ENCODE results near the gene DIABLO. TPM values are rescaled to one million over a fixed set of nuclear protein-coding genes. Genes with fewer than 3 reads are reported as not detected.
"Not testable (repeated sequence)": the region's sequence is repeated elsewhere in the genome, so short reads cannot be mapped to it uniquely, and the experiment has no call there.

The DIABLO gene
- total RNA-seq, 1 donor from 2014 or later = 68.6 TPM

DNA sequence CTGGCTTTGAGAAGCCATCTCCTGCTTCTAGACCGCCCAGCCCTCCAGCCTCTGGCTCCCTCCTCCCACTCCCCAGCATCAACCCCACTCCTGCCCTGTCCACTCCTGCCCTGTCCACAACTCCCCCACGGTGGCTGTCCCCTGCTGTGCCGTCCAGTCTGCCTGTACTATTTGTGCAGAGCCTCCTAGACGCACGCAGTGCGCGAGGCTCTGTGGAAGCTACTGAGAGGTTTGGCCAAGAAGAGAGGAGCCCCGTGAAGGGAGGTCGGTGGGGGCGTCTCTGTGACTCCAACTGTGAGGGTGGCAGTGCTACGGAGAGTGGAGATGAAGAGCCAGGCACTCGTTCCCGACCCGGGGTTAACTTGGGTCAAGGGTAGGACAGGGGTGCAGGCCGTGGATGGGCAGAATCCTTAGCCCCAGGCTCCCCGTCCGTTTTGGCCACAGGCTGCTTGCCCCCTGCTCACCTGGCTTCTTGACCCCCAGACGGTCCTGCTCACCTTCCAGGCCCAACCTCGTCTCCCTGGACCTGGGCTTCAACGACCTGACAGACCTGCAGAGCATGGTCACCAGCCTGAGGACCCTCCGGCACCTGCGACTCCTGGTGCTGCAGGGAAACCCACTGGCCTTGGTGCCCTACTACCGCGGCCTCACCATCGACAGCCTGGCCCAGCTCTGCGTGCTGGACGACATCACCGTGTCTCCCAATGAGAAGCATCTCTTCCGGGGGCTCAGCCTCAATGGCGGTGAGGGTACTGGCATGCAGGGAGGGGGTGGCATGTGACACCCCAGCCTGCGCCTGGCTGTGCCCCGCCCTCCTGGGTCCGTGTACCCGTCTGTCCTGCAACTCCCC is 36.0 kb downstream of the DIABLO start:
- DNase-seq (ENCODE audit: low spot score) = no peak

DNA sequence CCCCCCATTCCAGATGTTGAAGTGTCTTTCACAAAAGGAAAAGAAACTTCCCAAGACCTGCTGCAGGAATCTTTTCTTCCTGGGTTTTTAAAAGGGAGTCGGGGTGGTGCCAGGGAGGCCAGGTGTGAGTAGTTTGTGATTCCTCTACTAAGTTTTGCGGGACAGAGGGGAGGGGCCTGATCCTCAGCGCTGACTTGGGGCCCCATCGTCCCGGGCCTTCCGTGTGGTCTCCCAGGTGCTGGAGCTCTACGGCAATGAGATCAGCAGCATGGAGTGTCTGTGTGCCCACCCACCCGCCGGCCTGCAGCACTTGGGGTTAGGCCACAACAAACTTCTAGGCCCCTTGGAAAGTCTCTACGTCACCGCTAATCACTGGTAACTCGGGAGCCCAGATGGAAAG is 38.4 kb downstream of the DIABLO start:
- no peak for DNase-seq (ENCODE audit: low spot score)

DNA sequence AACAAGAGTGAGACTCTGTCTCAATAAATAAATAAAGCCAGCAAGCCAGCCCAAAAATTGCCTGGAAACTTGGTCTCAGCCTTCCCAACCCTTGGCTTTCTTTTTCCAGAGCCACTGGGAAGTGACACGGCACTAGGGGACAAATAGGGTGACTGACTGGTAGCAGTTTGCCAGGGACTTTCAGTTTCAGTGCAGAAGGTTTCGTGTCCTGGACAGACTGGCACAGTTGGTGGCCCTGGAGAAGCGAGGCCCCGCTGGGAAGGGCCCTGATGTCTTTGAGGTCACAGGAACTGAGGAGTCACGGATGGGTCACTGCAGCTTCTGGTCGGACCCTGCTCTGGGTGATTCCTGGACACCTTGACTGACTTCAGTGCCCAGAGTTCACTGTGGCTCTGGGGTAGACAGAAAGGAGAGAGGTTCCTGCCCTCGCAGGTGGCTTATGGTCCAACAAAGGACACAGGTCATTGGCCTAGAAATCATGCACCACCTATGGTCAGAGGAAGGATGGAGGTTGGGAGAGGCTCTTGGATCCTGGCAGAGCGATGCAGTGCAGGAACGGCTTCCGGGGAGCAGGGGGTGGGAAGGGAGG is 40.3 kb downstream of the DIABLO start:
- no peak for DNase-seq (ENCODE audit: low spot score)

DNA sequence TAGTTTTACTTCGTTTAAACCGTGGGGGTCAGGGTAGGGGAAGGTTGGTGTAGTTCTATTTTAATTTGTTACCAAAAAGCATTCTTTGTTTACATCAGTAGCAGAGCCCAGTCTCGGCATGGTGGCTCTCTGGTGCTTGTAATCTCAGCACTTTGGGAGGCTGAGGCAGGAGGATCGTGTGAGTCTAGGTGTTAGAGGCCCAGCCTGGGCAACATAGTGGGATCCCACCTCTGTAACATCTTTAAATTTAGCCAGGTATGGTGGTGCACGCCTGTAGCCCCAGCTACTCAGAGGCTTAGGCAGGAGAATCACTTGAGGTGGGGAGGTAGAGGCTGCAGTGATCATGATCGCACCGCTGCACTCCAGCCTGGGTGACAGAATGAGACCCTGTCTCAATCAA is 40.8 kb downstream of the DIABLO start:
- DNase-seq (ENCODE audit: low spot score) = no peak

DNA sequence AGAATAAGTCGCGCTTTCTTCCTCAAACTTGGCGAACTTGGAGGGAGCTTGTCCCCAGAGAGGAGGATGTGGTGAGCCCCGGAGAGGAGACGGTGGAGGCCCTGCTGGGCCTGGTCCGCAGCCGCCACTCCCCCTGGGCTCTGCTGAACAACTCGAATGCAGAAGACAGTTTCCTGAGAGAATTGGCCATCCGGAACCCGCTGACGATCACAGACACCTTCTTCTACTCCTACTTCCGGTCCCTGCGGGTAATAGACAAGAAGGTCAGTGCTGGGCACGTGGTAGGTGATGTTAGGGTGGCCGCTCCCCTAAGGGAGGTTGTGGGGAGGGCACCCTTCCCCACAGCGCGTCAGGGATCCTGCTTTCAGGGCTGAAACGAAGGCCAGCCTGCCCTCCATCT is 41.3 kb downstream of the DIABLO start:
- no peak for DNase-seq (ENCODE audit: low spot score)

DNA sequence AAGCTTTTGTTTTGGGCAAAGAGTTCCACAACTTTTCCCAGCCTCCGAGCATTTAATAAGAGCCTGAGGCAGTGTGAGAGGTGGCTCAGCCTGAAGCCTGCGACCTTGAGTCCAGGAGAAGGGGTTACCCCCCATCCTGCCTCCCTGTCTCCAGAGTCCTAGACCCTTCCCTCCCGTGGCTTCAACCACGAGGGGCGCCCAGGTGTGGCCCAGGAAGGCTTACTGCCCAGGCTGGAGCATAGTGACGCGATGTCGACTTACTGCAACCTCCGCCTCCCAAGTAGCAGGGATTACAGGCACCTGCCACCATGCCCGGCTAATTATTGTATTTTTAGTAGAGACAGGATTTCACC is 42.3 kb downstream of the DIABLO start:
- no peak for DNase-seq (ENCODE audit: low spot score)

DNA sequence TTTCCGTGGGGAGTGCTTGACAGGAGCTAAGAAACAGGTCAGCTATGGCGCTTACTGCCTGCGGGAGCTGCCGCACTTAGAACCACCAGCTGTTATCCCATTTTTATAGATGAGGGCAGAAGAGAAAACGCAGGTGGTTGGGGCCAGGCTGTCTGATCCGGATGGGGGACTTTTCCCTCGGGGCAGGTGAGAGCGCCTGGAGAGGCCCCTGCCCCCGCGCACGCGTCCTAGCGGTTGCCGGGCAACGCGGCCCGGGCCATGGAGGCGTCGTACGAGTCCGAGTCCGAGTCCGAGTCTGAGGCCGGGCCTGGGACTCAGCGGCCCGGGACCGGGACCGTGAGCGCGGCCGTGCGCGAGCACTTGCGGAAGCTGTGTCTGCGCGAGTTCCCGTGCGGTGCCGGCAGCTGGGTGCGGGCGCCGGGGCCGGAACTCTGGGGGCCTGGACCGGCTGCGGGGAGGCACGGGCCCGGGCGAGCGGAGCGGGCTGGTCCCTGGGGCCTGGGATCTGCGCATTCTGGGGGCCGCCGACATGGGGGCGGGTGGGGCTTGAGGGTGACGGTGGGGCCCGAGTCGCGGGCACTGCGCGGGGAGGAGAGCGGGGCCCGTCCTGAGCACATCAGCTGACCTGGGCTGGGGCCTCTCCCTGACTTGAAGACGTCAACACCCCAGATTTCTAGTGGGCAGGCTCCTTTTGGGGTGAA is 42.8 kb downstream of the DIABLO start, which contains the start of gene LRRC43:
TSS of gene LRRC43 (plus strand) at position 237 of the 701 bp plus-strand sequence. CDS start at position 259, 22 bp downstream.
- DNase-seq (ENCODE audit: low spot score) = peak; percentile 22

DNA sequence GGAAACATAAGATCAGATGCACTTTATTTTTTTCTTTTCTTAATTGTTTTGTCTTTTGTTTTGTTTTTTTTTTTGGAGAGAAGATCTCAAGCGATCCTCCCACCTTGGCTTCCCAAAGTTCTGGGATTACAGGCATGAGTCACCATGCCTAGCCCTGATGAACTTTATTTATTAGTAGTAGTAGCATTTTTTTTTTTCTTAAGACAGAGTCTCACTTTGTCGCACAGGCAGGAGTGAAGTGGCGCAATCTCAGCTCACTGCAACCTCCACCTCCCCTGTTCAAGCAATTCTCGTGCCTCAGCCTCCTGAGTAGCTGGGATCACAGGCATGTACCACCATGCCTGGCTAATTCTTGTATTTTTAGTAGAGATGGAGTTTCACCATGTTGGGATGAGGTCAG is 49.4 kb downstream of the DIABLO start:
- DNase-seq (ENCODE audit: low spot score) = not testable (repeated sequence)

DNA sequence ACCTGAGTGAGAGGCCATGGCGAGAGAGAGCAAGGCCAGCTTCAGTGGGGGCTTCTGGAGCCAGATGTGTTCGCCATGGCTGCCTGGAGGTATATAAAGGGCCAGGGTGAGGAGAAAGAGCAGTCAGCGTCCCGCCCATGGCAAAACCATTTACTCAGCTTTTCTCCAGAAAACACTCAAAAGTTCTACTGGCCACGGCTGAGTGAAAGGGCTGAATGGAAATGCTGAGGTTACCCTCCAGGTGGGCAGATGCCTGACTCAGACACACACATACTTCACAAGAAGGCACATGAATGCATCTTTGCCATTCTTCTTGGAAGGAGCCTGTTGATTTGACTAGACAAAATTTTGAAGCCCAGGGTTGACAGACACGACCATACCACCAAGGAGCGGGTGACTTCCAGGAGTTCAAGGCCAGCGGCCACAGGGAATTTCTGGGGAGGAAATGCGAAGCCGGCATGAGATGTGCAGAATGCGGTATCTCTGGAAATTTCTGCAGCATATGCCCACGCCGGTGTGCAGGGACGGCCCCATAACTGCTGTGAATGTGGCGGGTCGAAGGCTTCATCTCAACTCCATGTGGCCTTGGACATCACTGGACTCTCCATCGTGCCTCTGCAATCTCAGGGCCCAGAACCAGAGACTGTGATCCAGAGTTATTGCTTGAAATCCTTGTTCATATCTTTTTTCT is 51.6 kb downstream of the DIABLO start, which contains the start of gene IL31:
TSS of gene IL31 (minus strand) at position 67 of the 691 bp plus-strand sequence. CDS start at position 18, 49 bp downstream.
- DNase-seq (ENCODE audit: low spot score) = no peak

DNA sequence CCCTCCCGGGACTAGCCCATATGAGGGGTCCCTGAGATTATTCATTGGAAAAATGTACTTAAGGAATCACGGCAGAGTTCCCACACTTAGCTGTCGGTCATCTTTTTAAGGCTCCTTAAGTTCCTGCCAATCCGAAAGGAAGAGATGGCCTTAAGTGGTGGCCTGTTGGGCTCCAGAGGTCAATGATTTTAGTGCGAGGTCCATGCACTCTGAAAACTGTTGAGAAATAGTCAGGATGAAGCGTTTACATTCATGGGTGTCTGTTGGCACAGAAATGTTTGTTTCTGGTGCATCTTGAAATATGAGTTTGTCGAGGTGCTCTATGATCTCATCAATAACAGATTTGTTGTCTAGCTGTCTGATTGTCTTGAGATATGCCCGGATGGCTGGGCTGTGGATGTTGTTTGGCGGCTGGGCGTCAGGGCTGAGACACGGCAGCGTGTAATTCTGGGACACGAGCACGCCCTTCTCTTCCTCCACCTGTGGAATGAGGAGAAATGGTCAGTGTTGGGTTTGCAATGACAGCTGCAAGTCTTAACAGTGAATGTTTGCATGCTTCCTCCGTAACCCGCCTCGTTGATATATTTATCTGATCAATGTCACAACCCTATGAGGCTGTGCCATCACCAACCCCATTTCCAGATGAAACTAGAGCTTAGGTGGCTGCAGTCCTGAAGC is 53.5 kb downstream of the DIABLO start:
- DNase-seq (ENCODE audit: low spot score) = peak; percentile 14

DNA sequence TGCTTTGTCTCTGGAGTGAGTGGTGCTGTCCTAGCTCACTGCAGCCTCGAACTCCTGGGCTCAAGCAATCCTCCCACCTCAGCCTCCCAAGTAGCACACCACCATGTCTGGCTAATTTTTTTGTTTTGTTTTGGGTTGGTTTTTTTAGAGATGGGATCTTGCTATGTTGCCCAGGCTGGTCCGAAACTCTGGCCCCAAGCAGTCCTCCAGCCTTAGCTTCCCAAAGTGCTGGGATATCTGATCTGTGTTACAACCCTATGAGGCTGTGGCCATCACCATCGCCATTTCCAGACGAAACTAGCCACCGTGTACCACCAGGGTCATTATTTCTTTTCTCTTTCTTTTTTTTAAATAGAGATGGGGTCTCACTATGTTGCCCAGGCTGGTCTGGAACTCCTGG is 54.5 kb downstream of the DIABLO start:
- no peak for DNase-seq (ENCODE audit: low spot score)

DNA sequence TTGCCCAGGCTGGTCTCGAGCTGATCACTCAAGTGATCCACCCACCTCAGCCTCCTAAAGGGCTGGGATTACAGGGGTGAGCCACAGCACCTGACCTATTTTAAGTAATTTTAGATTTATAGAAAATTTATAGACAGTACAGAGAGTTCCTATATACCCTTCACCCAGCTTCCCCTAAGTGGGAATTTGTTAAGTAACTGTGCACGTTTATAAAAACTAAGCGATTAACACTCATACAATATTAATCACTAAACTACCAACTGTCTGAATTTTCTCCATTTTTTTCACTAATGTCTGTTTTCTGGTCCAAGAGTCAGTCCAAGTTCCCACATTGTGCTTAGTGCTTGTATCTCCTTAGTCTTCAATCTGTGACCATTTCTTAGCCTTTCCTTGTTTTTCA is 57.4 kb downstream of the DIABLO start:
- no peak for DNase-seq (ENCODE audit: low spot score)

DNA sequence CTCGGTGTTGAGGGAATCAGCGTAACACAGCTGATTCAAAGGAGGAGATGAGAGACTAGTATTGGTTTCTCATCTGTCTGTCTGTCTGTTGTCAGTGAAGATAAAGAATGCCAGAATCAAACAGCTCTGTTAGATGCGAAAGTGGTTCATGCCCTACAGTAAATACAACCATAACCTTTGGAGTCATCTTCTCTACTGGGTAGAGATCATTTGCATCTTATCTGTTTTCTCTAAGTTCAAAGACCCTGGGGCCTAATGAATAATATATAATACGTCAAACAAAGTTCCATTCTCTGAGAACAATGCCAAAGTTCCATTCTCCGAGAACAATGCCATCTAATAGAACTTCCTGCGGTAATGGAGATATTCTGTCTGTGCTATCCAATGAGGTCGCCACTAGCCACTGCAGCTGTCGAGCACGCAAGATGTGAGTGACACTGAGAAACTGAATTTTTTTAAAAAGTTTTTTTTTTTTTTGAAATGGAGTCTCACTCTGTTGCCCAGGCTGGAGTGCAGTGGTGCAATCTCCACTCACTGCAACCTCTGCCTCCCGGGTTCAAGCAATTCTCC is 58.4 kb downstream of the DIABLO start:
- DNase-seq (ENCODE audit: low spot score) = no peak

DNA sequence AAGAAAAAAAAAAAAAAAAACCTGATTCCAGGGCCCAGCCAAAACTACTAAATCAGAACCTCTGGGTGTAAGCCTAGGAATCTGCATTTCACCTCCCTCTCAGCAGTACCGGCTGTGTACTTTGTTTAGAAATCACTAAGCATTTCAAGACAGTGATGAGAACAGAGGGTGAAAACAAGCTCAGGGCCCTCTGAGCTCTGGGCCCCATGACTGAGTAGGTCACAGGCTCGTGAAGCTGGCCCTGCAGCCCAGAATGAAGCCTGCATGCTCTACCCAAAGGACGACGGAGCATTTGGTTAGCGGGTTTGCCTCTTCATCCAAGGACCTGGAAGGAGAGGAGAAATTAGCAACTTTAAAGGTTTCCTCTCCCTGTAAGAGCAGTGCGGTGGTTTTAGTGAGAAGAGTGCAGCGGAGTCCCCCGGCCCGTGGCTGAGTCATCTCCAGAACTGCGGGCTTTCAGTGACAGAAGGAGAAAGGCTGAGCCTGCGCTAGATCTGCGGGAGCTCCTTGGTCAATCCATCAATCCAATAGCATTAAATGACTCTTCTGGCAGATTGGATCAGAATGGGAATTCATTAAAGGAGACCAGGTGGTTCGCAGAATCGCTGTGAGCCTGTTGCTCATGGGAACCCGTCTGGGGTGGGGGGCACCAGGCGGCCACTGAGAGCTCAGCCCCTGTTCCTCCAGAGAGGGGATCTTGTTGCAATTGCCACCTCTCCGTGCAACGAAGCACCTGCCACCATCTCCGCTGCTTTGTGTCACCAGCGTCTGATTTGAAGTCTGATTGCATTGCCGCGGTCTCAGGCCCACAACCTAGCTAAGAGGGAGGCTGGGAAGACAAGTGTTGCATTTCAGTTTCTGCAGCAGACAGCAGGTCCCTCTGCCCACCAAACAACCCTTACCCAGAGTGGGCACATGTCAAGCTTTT is 59.2 kb downstream of the DIABLO start:
- no peak for DNase-seq (ENCODE audit: low spot score)

DNA sequence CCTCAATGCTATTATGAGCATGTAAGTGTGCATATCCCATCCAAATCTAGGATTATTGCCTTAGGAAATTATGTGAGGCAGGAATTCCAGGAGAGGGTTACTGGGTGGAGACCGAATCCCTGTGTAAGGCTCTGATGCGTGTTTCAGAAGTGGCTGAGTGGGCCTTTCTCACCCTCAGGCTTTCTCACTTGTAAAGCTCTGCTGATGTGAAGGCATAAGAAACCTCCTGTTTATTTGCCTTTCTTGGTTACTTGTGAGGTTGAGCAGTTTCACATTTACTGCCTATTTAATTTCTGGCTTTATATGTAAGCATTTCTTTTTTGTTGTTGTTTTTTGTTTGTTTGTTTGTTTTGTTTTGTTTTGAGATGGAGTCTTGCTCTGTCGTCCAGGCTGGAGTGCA is 62.9 kb downstream of the DIABLO start:
- DNase-seq (ENCODE audit: low spot score) = no peak

DNA sequence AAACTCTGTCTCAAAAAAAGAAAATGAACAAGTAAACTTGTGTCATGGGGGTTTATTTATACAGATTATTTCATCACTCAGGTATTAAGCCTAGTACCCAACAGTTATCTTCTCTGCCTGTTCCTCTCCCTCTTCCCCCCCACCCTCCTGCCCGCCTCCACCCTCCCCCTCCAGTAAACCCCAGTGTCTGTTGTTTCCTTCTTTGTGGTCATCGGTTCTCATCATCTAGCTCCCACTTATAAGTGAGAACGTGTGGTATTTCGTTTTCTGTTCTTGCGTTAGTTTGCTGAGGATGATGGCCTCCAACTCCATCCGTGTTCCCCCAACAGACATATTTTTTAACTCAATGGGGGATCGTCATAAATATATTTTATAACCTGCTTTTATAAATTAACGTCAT is 64.2 kb downstream of the DIABLO start:
- no peak for DNase-seq (ENCODE audit: low spot score)

DNA sequence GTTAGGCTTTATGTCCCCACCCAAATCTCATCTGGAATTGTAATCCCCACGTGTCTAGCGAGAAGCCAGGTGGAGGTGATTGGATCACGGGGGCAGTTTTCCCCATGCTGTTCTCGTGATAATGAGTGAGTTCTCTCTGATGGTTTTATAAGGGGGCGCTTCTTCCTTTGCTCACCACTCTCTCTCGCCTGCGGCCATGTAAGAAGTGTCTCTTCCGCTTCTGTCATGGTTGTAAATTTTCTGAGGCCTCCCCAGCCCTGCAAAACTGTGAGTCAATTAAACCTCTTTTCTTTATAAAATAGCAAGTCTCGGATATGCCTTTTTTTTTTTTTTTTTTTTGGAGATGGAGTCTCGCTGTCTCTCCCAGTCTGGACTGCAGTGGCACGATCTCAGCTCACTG is 65.1 kb downstream of the DIABLO start:
- no peak for DNase-seq (ENCODE audit: low spot score)

DNA sequence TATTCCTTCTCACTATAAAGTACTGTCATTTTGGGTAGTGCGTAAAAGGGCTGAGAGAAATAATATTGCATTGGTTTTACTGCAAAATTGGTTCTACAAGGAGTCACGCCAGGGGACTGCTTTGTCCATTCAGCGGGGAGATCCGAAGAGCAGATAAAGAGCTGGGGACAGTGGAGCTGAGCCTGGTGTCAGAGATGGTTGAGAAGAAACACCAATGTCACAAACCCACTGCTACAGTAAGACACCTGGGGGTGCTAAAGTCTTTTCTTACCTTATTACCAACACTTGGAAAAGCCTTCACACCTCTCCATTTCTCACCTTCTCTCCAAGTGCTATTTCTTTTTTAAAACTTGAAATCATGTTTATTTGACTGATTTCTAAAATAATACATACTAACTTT is 66.0 kb downstream of the DIABLO start:
- DNase-seq (ENCODE audit: low spot score) = no peak

DNA sequence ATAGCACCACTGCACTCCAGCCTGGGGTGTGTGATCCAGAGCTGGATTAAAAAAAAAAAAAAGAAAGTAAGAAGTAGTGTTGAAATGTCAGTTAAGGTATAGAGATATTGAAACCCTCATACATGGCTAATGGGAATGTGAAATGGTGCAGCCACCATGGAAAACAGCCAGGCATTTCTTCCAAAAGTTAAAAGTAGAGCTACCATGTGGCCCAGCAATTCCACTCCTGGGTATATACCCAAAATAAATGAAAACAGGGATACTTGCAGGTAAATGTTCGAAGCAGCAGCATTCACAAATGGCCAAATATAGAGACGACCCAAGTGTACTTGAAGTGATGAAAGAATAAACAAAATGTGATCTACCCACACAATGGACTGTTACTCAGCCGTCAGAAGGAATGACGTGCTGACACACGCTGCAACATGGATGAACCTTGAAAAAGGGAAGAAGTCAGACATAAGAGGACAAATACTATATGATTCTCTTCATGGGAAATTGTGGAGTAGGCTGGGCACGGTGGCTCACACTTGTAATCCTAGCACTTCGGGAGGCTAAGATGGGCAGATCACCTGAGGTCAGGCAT is 67.1 kb downstream of the DIABLO start:
- no peak for DNase-seq (ENCODE audit: low spot score)
